Measurements from ENCODE around the gene CPNE1. TPM values are rescaled to one million over a fixed set of nuclear protein-coding genes. Genes with fewer than 3 reads are reported as not detected.
"Not testable (repeated sequence)": the region's sequence is repeated elsewhere in the genome, so short reads cannot be mapped to it uniquely, and the experiment has no call there.

CPNE1 gene
- total and polyA plus RNA-seq, 5 donors, result 63.2 to 82.7 (median 73.1) TPM

DNA sequence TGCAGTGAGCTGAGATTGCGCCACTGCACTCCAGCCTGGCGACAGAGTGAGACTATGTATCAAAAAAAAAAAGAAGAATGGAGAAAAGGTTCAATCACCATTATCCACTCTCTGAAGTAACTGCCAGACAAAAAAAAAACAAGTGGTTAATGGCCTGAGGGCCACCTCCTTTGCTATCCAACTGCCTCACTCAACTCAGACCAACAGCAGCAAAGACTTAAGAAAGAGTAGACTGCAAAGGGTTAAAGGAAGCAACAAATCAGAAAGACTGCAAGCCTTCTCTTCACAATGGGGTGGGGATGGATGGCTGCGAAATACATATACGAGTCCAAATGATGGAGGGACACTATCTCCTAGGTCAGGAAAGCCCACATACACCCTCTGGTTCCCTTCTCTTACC lies 31.3 kb upstream of the CPNE1 start:
- ATAC-seq, result no peak
- Histone ChIP-seq H3K27ac (ENCODE audit: low read length) (no peak overlapping the region), H3K4me1 (ENCODE audit: control insufficient read depth, insufficient read depth, low read length) (peaks cover 11% of the 10 kb centered on the region)

DNA sequence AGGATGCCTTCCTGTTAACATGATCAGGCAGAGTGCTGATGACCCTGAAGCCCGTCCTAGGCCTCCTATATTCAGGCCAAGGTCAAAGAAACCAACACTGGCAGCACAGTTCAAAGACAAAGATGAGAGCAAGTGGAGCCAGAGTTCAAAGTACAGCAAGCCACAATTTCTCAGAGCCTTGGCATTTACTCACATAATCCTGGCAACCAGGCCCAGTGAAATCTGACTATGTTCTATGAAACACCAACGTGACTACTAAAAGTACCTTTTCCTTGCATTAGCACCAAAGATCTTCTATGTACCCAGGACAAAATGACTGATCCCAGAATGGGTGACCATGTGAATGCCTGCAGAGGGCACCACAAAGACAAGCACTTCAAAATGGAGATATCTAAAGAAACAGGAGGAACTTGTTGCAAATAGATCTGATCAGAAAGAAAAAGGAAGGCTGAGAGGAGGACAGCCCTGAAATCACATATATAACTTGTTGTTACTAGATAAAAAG lies 30.6 kb upstream of the CPNE1 start:
- H3K9me3 ChIP-seq (ENCODE audit: control insufficient read depth, low read length), result no peaks in the 10 kb centered on the region
- no peaks in the 10 kb centered on the region for H3K27me3 ChIP-seq (ENCODE audit: control insufficient read depth, insufficient read depth)
- H3K4me1 ChIP-seq (ENCODE audit: control insufficient read depth, insufficient read depth, low read length), result peaks cover 9% of the 10 kb centered on the region
- H3K27ac ChIP-seq (ENCODE audit: low read length), result no peak overlapping the region
- intact Hi-C loops (cut with DNase I), result loop anchor here in 1 of 4 donors (5.0 kb wide), 1 partner anchor 37 kb away; no protein-coding TSS in a partner anchor
- H3K4me3 ChIP-seq (ENCODE audit: low read length), result no peak overlapping the region
- 82% methylated on average over 2 of the region's 2 CpGs for WGBS
- no peak for DNase-seq
- ATAC-seq, result no peak

More for the DNA sequence above, 31.3 kb upstream of the CPNE1 start:
- DNase-seq, result no peak
- WGBS, result 83% methylated on average over 4 of the region's 4 CpGs
- no peak overlapping the region for H3K4me3 ChIP-seq (ENCODE audit: low read length)
- intact Hi-C loops (cut with DNase I), result loop anchor here in 1 of 4 donors (5.0 kb wide), 1 partner anchor 36 kb away; no protein-coding TSS in a partner anchor
- no peaks in the 10 kb centered on the region for H3K9me3 ChIP-seq (ENCODE audit: control insufficient read depth, low read length)
- no peaks in the 10 kb centered on the region for H3K27me3 ChIP-seq (ENCODE audit: control insufficient read depth, insufficient read depth)

DNA sequence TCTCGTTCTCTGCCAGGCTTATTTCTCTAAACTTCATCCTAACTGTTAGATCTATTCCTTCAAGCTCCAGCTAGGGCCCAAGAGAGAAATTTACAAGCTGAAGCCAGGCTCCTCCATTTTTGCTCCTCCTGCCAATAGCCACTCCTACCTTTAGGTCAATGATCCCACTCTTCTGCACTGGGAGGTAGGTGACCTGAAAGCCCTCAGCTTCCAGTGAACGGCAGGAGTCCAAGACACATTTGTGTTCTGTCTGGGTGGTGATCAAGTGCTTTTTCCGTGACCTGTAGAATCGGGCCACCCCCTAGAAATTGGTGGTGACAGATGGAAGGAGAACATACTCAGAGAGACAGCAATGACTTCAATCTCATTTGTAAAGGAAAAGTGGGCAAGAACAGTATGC lies 25.6 kb upstream of the CPNE1 start:
- ATAC-seq, result no peak
- WGBS, result 86% methylated on average over 4 of the region's 4 CpGs
- H3K27ac ChIP-seq (ENCODE audit: low read length), result no peak overlapping the region
- H3K9me3 ChIP-seq (ENCODE audit: control insufficient read depth, low read length), result no peaks in the 10 kb centered on the region
- no peaks in the 10 kb centered on the region for H3K4me1 ChIP-seq (ENCODE audit: control insufficient read depth, insufficient read depth, low read length)
- DNase-seq, result no peak
- H3K4me3 ChIP-seq (ENCODE audit: low read length), result no peak overlapping the region
- intact Hi-C loops (cut with DNase I), result no loop called here
- H3K27me3 ChIP-seq (ENCODE audit: control insufficient read depth, insufficient read depth), result no peaks in the 10 kb centered on the region

DNA sequence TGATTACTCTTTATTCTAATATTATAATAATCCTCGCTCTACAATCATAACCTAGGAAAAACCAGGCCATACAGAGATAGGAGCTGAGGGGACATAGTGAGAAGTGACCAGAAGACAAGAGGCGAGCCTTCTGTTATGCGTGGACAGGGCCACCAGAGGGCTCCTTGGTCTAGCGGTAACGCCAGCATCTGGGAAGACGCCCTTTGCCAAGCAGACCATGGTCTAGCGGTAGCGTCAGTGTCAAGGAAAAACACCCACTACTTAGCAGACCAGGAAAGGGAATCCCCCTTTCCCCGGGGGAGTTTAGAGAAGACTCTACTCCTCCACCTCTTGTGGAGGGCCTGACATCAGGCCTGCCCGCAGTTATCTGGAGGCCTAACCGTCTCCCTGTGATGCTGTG lies 22.2 kb upstream of the CPNE1 start:
- DNase-seq; H3K4me1 ChIP-seq (ENCODE audit: control insufficient read depth, insufficient read depth, low read length); intact Hi-C loops (cut with DNase I); H3K27me3 ChIP-seq (ENCODE audit: control insufficient read depth, insufficient read depth); ATAC-seq; H3K4me3 ChIP-seq (ENCODE audit: low read length); H3K9me3 ChIP-seq (ENCODE audit: control insufficient read depth, low read length); H3K27ac ChIP-seq (ENCODE audit: low read length): not testable (repeated sequence)
- 93% methylated on average over 11 of the region's 11 CpGs for WGBS

DNA sequence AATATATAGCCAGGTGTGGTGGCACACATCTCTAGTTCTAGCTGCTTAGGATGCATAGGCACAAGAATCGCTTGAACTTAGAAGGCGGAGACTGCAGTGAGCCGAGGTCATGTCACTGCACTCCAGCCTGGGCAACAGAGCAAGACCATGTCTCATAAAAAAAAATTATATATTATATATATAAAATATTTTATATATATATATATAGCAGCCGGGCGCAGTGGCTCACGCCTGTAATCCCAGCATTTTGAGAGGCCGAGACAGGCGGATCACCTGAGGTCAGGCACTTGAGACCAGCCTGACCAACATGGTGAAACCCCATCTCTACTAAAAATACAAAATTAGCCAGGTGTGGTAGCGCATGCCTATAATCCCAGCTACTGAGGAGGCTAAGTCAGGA lies 20.7 kb upstream of the CPNE1 start:
- H3K27ac ChIP-seq (ENCODE audit: low read length); H3K27me3 ChIP-seq (ENCODE audit: control insufficient read depth, insufficient read depth); intact Hi-C loops (cut with DNase I); DNase-seq; ATAC-seq; H3K4me3 ChIP-seq (ENCODE audit: low read length); H3K9me3 ChIP-seq (ENCODE audit: control insufficient read depth, low read length); H3K4me1 ChIP-seq (ENCODE audit: control insufficient read depth, insufficient read depth, low read length): not testable (repeated sequence)
- 96% methylated on average over 9 of the region's 9 CpGs for WGBS

DNA sequence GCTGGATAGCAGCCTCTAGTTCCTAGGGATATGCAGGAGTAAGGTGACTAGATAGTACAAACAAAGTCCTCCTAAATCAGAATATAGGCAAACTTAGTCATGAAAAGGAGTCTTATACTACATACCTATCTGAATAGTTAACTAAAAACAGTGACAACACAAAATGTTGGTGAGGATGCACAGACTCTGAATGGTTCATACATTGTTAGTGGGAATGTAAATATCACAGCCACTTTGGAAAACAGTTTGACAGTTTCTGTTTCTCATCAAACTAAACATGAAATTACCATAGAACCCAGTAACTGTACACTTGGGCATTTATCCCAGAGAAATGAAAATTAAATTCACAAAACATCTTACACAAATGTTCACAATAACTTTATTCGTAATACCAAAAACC lies 17.3 kb upstream of the CPNE1 start:
- ATAC-seq, result no peak
- no peaks in the 10 kb centered on the region for H3K4me1 ChIP-seq (ENCODE audit: control insufficient read depth, insufficient read depth, low read length)
- H3K9me3 ChIP-seq (ENCODE audit: control insufficient read depth, low read length), result no peaks in the 10 kb centered on the region
- 97% methylated on average over 1 of the region's 1 CpG for WGBS
- no peak overlapping the region for H3K27ac ChIP-seq (ENCODE audit: low read length)
- no peaks in the 10 kb centered on the region for H3K27me3 ChIP-seq (ENCODE audit: control insufficient read depth, insufficient read depth)
- DNase-seq, result no peak
- H3K4me3 ChIP-seq (ENCODE audit: low read length), result no peak overlapping the region
- intact Hi-C loops (cut with DNase I), result no loop called here

DNA sequence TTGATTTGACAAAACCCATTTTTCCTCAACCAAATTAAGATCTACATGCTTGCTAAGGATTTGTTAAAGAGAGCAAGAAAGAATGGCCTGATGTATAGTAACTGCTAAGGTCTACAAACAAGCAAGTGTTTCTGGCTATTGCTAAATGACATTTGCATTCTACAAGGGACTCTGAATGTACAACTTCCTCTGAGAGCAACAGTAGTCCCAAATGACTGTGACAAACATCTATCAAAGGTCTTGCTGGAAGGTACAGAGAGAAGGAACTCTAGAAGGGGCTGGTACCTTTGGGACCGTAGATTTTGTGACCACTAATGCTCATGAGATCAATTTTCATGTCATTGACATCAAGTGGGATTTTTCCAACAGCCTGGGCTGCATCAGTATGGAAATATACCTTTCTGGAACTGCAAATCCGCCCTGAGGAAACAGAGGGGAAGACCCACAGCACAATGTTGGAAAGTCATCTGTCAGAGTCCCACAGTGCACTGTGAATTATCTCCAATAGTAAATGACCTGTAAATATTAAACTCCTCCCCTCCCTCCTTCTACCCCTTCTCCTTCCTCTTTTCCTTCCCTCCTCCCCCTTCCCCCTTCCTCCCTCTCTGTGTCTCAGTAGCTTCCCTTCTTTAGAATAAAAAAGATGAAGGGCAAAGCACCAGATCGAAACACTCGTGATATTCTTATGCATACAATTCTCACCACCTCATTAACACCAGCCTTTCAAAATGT lies 15.9 kb upstream of the CPNE1 start:
- no peaks in the 10 kb centered on the region for H3K27me3 ChIP-seq (ENCODE audit: control insufficient read depth, insufficient read depth)
- 85% methylated on average over 4 of the region's 4 CpGs for WGBS
- no peaks in the 10 kb centered on the region for H3K9me3 ChIP-seq (ENCODE audit: control insufficient read depth, low read length)
- intact Hi-C loops (cut with DNase I), result no loop called here
- no peak for DNase-seq
- no peak for ATAC-seq
- no peaks in the 10 kb centered on the region for H3K4me1 ChIP-seq (ENCODE audit: control insufficient read depth, insufficient read depth, low read length)
- no peak overlapping the region for H3K27ac ChIP-seq (ENCODE audit: low read length)
- H3K4me3 ChIP-seq (ENCODE audit: low read length), result no peak overlapping the region

DNA sequence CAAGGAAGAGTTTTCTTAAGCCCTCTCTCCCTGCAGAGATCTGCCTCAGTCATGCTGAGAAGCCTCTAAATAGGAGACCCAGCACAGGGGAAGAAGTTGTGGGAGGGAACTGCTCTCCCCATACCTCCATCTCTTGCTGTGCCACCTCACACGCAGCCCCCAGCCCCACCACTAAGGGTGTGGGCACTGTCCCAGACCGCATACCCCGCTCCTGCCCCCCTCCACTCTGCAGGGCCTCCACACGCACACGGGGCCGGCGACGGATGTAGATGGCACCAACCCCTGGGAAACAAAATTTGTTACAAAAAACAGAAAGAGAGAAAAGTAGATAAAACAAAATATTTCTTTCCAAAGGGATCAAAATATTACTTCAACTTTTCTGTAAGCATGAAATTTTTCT lies 10.2 kb upstream of the CPNE1 start:
- no peak overlapping the region for H3K4me3 ChIP-seq (ENCODE audit: low read length)
- ATAC-seq, result no peak
- H3K9me3 ChIP-seq (ENCODE audit: control insufficient read depth, low read length), result no peaks in the 10 kb centered on the region
- no peak overlapping the region for H3K27ac ChIP-seq (ENCODE audit: low read length)
- H3K4me1 ChIP-seq (ENCODE audit: control insufficient read depth, insufficient read depth, low read length), result no peaks in the 10 kb centered on the region
- DNase-seq, result no peak
- 96% methylated on average over 8 of the region's 8 CpGs for WGBS
- intact Hi-C loops (cut with DNase I), result no loop called here
- H3K27me3 ChIP-seq (ENCODE audit: control insufficient read depth, insufficient read depth), result no peaks in the 10 kb centered on the region

DNA sequence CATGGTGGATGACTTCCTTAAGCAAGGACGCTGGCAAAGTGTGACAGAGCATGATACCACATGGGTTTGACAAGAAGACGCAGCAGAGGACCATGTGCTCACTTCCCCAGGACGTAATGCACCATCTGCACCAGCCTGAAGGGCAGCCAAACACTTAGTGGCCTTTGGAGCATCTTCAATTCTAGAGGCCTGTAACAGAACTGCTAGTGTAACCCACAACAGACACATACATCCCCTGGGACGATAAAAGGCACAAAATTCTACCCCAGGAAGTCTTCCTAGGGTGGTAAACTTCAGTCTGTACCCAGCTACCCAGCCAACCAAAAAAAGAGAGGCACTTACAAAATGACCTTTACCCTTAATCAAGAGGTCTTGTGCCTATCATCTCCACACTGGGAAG lies 9.2 kb upstream of the CPNE1 start:
- 87% methylated on average over 4 of the region's 4 CpGs for WGBS
- Histone ChIP-seq H3K4me3 (ENCODE audit: low read length) (no peak overlapping the region), H3K4me1 (ENCODE audit: control insufficient read depth, insufficient read depth, low read length) (no peaks in the 10 kb centered on the region), H3K27ac (ENCODE audit: low read length) (no peak overlapping the region), H3K27me3 (ENCODE audit: control insufficient read depth, insufficient read depth) (no peaks in the 10 kb centered on the region), H3K9me3 (ENCODE audit: control insufficient read depth, low read length) (no peaks in the 10 kb centered on the region)
- no peak for ATAC-seq
- intact Hi-C loops (cut with DNase I), result no loop called here
- DNase-seq, result no peak

DNA sequence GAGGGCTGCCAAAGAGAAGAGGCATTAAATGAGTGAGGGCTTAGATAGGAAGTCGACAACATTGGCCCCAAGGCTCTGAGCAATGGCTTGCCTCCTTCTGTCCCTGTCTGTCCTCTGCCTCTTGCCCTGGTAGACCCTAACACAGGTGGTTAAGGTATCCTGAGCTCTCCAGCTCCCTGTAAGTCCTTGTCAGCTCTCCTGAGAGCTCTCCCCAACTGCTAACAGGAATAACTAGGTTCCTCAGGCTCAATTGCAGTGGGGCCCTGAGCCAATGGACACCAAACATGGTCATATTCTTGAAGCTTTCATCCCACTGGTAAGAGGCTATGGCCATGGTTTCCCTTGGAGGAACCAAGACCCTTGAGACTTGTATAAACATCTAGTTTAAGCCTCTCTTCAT lies 5.0 kb upstream of the CPNE1 start:
- no peak overlapping the region for H3K4me3 ChIP-seq (ENCODE audit: low read length)
- H3K9me3 ChIP-seq (ENCODE audit: control insufficient read depth, low read length), result no peaks in the 10 kb centered on the region
- H3K27ac ChIP-seq (ENCODE audit: low read length), result no peak overlapping the region
- H3K27me3 ChIP-seq (ENCODE audit: control insufficient read depth, insufficient read depth), result no peaks in the 10 kb centered on the region
- intact Hi-C loops (cut with DNase I), result no loop called here
- no peak for ATAC-seq
- DNase-seq, result no peak
- WGBS, result 97% methylated on average over 1 of the region's 1 CpG
- H3K4me1 ChIP-seq (ENCODE audit: control insufficient read depth, insufficient read depth, low read length), result no peaks in the 10 kb centered on the region

DNA sequence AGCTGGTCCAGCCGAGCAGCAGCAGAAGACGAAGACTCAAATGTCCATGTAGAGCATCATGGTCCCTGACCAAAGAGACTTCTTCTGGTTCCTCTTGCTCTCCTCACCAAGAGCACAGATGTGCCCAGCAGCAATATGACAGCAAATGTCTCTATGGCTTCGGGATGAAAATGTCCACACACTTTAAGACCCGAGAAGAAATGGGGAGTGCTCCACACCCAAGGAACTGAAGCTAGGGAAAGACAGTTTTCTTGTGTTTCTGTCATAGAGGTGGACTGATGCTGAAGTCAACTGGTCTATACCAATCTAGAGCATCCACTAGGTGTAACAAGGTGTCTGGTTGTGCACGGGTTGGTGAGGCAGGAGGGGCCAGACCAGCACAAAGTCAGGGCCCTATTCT lies 4.5 kb upstream of the CPNE1 start:
- Histone ChIP-seq H3K4me3 (ENCODE audit: low read length) (no peak overlapping the region), H3K27me3 (ENCODE audit: control insufficient read depth, insufficient read depth) (no peaks in the 10 kb centered on the region), H3K4me1 (ENCODE audit: control insufficient read depth, insufficient read depth, low read length) (no peaks in the 10 kb centered on the region), H3K9me3 (ENCODE audit: control insufficient read depth, low read length) (no peaks in the 10 kb centered on the region), H3K27ac (ENCODE audit: low read length) (no peak overlapping the region)
- no peak for ATAC-seq
- no peak for DNase-seq
- WGBS, result 95% methylated on average over 5 of the region's 5 CpGs
- intact Hi-C loops (cut with DNase I), result no loop called here

DNA sequence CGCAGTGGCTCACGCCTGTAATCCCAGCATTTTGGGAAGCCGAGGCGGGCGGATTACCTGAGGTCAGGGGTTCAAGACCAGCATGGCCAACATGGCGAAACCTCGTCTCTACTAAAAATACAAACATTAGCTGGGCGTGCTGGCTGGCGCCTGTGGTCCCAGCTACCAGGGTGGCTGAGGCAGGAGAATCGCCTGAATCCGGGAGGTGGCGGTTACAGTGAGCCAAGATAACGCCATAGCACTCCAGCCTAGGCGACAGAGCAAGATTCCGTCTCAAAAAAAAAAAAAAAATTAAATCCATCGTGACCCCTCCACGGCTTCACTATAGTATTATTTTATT lies 1.2 kb upstream of the CPNE1 start:
- intact Hi-C loops (cut with DNase I), result no loop called here
- H3K4me3 ChIP-seq (ENCODE audit: low read length), result no peak overlapping the region
- no peak for ATAC-seq
- peaks cover 5% of the 10 kb centered on the region for H3K4me1 ChIP-seq (ENCODE audit: control insufficient read depth, insufficient read depth, low read length)
- H3K27ac ChIP-seq (ENCODE audit: low read length), result no peak overlapping the region
- DNase-seq, result no peak
- H3K9me3 ChIP-seq (ENCODE audit: control insufficient read depth, low read length), result no peaks in the 10 kb centered on the region
- WGBS, result 98% methylated on average over 17 of the region's 17 CpGs
- no peaks in the 10 kb centered on the region for H3K27me3 ChIP-seq (ENCODE audit: control insufficient read depth, insufficient read depth)

All from right cardiac atrium (tissue), 5 donors.